HEK293 (cell line): ENCODE measurements around the gene GJC2.

Experiments
- CTCF ChIA-PET: fragments of 350-600 bp; formaldehyde crosslinking; extraction: SDS; loops from one replicate; lab custom pipeline; 2021; ENCODE audit warnings: antibody characterized with exemption; lab: Yijun Ruan, JAX
- POLR2A ChIA-PET: fragments of 300-600 bp; formaldehyde crosslinking; extraction: SDS; loops from one replicate; lab custom pipeline; 2020; ENCODE audit warnings: antibody characterized with exemption, inconsistent platforms; lab: Yijun Ruan, JAX
- H3K27ac ChIP-seq: fragments of 200-500 bp; sonication (Bioruptor generic); 2 replicates; pipeline ENCODE4 v1.5.1; 2014; ENCODE audit warnings: low read depth, low read length, control low read depth, inconsistent platforms; ENCODE audit errors: extremely low read depth
- H3K36me3 ChIP-seq, 2 experiments: fragments of 200-500 bp in 1 of 2; sonication (Bioruptor generic) in 1 of 2; 1 replicate in 1 of 2; 2 replicates in 1 of 2; pipeline ENCODE4 v1.5.1; 2014 to 2017; ENCODE audit warnings: inconsistent platforms in 2 of 2, low read length in 2 of 2; ENCODE audit not compliant: control insufficient read depth in 2 of 2, insufficient read depth in 1 of 2
- H3K4me1 ChIP-seq: fragments of 200-500 bp; sonication (Bioruptor generic); 2 replicates; pipeline ENCODE4 v1.5.1; 2014; ENCODE audit warnings: mild to moderate bottlenecking, low read length, inconsistent platforms; ENCODE audit not compliant: control insufficient read depth, insufficient read depth
- H3K4me3 ChIP-seq: 2 replicates; pipeline ENCODE4 v1.5.1; 2011; ENCODE audit warnings: low read depth, mild to moderate bottlenecking, control low read depth, low read length, moderate library complexity
- H3K9me3 ChIP-seq: fragments of 200-500 bp; sonication (Bioruptor generic); 2 replicates; pipeline ENCODE4 v1.5.1; 2014; ENCODE audit warnings: low read depth, low read length, inconsistent platforms; ENCODE audit not compliant: control insufficient read depth, insufficient read depth
- BCL11A ChIP-seq: fragments of 450-650 bp; formaldehyde crosslinking; IDR thresholded peaks from 2 replicates; pipeline ENCODE4 v1.5.1; 2016; ENCODE audit warnings: low read depth, missing biosample characterization, missing genetic modification characterization
- KLF1 ChIP-seq: fragments of 450-650 bp; formaldehyde crosslinking; IDR thresholded peaks from 2 replicates; pipeline ENCODE4 v1.5.1; 2016; ENCODE audit warnings: missing biosample characterization, missing genetic modification characterization
- SCRT1 ChIP-seq: fragments of 450-650 bp; formaldehyde crosslinking; IDR thresholded peaks from 2 replicates; pipeline ENCODE4 v1.5.1; 2016; ENCODE audit warnings: missing biosample characterization, missing genetic modification characterization, borderline replicate concordance
- ZBTB1 ChIP-seq: fragments of 450-650 bp; formaldehyde crosslinking; IDR thresholded peaks from 2 replicates; pipeline ENCODE4 v1.5.1; 2016; ENCODE audit warnings: missing biosample characterization, missing genetic modification characterization
- ZBTB21 ChIP-seq: fragments of 450-650 bp; formaldehyde crosslinking; IDR thresholded peaks from 2 replicates; pipeline ENCODE4 v1.5.1; 2017; ENCODE audit warnings: missing biosample characterization, missing genetic modification characterization
- ZFP37 ChIP-seq: fragments of 450-650 bp; formaldehyde crosslinking; IDR thresholded peaks from 2 replicates; pipeline ENCODE4 v1.5.1; 2016; ENCODE audit warnings: missing biosample characterization, missing genetic modification characterization
- ZNF146 ChIP-seq: fragments of 450-650 bp; formaldehyde crosslinking; IDR thresholded peaks from 2 replicates; pipeline ENCODE4 v1.5.1; 2016; ENCODE audit warnings: missing biosample characterization, missing genetic modification characterization
- ZNF2 ChIP-seq: fragments of 450-650 bp; formaldehyde crosslinking; IDR thresholded peaks from 2 replicates; pipeline ENCODE4 v1.5.1; 2016; ENCODE audit warnings: missing biosample characterization, missing genetic modification characterization
- ZNF311 ChIP-seq: fragments of 450-650 bp; formaldehyde crosslinking; IDR thresholded peaks from 2 replicates; pipeline ENCODE4 v1.5.1; 2017; ENCODE audit warnings: missing biosample characterization, missing genetic modification characterization, borderline replicate concordance
- ZNF549 ChIP-seq: fragments of 450-650 bp; IDR thresholded peaks from 2 replicates; pipeline ENCODE4 v1.5.1; 2018; ENCODE audit warnings: missing biosample characterization, missing genetic modification characterization, mild to moderate bottlenecking, inconsistent platforms, moderate library complexity
- ZNF571 ChIP-seq: fragments of 450-650 bp; formaldehyde crosslinking; IDR thresholded peaks from 2 replicates; pipeline ENCODE4 v1.5.0; 2017; ENCODE audit warnings: missing biosample characterization, missing genetic modification characterization
- ZNF585B ChIP-seq: fragments of 450-650 bp; formaldehyde crosslinking; IDR thresholded peaks from 2 replicates; pipeline ENCODE4 v1.5.1; 2016; ENCODE audit warnings: missing biosample characterization, missing genetic modification characterization
- ZNF664 ChIP-seq: fragments of 450-650 bp; formaldehyde crosslinking; IDR thresholded peaks from 2 replicates; pipeline ENCODE4 v1.5.1; 2016; ENCODE audit warnings: missing biosample characterization, missing genetic modification characterization
- TF ChIP-seq, protein P1 (sequence below): fragments of 450-650 bp; formaldehyde crosslinking; optimal IDR thresholded peaks from 2 replicates; pipeline ENCODE3; 2016; ENCODE audit warnings: missing biosample characterization, mild to moderate bottlenecking, missing genetic modification characterization
- TF ChIP-seq, protein P2 (sequence below): fragments of 450-650 bp; formaldehyde crosslinking; IDR thresholded peaks from 2 replicates; pipeline ENCODE4 v1.5.1; 2016; ENCODE audit warnings: missing biosample characterization, missing genetic modification characterization
- TF ChIP-seq, protein P3 (sequence below): fragments of 450-650 bp; formaldehyde crosslinking; IDR thresholded peaks from 2 replicates; pipeline ENCODE4 v1.5.1; 2017; ENCODE audit warnings: missing biosample characterization, missing genetic modification characterization
- TF ChIP-seq, protein P4 (sequence below): fragments of 450-650 bp; formaldehyde crosslinking; IDR thresholded peaks from 2 replicates; pipeline ENCODE4 v1.5.1; 2017; ENCODE audit warnings: missing biosample characterization, missing genetic modification characterization
- TF ChIP-seq, protein P5 (sequence below): fragments of 450-650 bp; formaldehyde crosslinking; IDR thresholded peaks from 2 replicates; pipeline ENCODE4 v1.5.1; 2016; ENCODE audit warnings: missing biosample characterization, missing genetic modification characterization
- TF ChIP-seq, protein P6 (sequence below): fragments of 450-650 bp; formaldehyde crosslinking; IDR thresholded peaks from 2 replicates; pipeline ENCODE4 v1.5.1; 2016; ENCODE audit warnings: missing biosample characterization, missing genetic modification characterization

GJC2 gene

DNA sequence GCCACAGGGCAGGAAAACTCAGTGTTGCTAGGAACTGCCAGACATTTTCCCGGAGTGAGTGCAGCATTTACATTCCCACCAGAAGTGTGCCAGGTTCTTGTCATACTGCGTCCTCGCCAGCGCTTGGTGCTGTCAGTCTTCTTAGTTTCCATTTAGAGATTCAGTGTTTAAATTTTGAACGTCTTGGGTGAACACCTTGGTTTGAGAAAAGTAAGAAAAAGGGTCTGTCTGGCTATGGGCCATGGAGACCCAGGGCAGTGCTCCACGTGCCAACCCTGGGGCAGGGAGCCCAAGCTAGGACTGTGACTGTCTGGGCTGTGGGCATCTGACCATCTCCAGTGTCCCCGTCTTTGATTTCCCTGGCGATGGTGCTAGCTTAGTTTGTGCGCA, 31.9 kb downstream of the GJC2 start:
- ChIA-PET CTCF (interaction anchor here (0.8 kb wide), 1 partner anchor 51 kb away, joined by 4 read pairs; no protein-coding TSS in a partner anchor), POLR2A (interaction anchor here (0.6 kb wide), 1 partner anchor 229 kb away, joined by 7 read pairs; no protein-coding TSS in a partner anchor)
- Histone ChIP-seq H3K4me1 (no peaks in the 10 kb centered on the region), H3K36me3 (no peaks in the 10 kb centered on the region), H3K9me3 (no peaks in the 10 kb centered on the region), H3K27ac (no peak overlapping the region), H3K4me3 (no peak overlapping the region)
- TF ChIP-seq ZNF2 (tag by site-specific recombination) (no peak), ZNF146 (tag by site-specific recombination) (no peak), ZNF549 (tag by site-specific recombination) (no peak), ZNF664 (no peak), ZNF571 (tag by site-specific recombination) (no peak), BCL11A (tag by site-specific recombination) (no peak), ZFP37 (tag by site-specific recombination) (no peak), SCRT1 (tag by site-specific recombination) (no peak), ZNF585B (tag by site-specific recombination) (no peak)
- TF ChIP-seq, protein P1, sequence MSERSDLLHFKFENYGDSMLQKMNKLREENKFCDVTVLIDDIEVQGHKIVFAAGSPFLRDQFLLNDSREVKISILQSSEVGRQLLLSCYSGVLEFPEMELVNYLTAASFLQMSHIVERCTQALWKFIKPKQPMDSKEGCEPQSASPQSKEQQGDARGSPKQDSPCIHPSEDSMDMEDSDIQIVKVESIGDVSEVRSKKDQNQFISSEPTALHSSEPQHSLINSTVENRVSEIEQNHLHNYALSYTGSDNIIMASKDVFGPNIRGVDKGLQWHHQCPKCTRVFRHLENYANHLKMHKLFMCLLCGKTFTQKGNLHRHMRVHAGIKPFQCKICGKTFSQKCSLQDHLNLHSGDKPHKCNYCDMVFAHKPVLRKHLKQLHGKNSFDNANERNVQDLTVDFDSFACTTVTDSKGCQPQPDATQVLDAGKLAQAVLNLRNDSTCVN, result no peak
- TF ChIP-seq, protein P2, sequence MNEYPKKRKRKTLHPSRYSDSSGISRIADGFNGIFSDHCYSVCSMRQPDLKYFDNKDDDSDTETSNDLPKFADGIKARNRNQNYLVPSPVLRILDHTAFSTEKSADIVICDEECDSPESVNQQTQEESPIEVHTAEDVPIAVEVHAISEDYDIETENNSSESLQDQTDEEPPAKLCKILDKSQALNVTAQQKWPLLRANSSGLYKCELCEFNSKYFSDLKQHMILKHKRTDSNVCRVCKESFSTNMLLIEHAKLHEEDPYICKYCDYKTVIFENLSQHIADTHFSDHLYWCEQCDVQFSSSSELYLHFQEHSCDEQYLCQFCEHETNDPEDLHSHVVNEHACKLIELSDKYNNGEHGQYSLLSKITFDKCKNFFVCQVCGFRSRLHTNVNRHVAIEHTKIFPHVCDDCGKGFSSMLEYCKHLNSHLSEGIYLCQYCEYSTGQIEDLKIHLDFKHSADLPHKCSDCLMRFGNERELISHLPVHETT (tag by site-specific recombination), result no peak
- TF ChIP-seq, protein P3, sequence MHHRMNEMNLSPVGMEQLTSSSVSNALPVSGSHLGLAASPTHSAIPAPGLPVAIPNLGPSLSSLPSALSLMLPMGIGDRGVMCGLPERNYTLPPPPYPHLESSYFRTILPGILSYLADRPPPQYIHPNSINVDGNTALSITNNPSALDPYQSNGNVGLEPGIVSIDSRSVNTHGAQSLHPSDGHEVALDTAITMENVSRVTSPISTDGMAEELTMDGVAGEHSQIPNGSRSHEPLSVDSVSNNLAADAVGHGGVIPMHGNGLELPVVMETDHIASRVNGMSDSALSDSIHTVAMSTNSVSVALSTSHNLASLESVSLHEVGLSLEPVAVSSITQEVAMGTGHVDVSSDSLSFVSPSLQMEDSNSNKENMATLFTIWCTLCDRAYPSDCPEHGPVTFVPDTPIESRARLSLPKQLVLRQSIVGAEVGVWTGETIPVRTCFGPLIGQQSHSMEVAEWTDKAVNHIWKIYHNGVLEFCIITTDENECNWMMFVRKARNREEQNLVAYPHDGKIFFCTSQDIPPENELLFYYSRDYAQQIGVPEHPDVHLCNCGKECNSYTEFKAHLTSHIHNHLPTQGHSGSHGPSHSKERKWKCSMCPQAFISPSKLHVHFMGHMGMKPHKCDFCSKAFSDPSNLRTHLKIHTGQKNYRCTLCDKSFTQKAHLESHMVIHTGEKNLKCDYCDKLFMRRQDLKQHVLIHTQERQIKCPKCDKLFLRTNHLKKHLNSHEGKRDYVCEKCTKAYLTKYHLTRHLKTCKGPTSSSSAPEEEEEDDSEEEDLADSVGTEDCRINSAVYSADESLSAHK (tag by site-specific recombination), result no peak

DNA sequence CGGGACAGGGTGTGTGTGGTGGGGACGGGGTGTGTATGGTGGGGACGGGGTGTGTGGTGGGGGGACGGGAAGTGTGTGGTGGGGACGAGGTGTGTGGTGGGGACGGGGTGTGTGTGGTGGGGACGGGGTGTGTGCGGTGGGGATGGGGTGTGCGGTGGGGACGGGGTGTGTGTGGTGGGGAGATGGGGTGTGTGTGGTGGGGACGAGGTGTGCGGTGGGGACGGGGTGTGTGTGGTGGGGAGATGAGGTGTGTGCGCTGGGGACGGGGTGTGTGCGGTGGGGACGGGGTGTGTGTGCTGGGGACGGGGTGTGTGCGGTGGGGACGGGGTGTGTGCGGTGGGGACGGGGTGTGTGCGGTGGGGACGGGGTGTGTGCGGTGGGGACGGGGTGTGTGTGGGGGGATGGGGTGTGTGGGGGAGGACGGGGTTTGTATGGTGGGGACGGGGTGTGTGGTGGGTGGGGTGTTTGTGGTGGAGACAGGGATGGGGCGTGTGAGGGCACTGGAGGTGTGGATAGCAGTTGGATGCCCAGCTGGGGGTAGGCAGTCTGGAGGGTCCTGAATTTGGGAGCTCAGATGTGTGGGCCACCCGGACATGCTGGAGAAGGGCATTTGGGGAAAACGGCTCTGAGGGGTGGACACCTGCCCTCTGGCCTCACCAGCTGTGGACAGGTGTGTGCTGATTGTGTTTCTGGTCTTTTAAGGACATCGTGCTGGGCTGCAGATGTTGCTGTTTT, 32.7 kb downstream of the GJC2 start:
- Histone ChIP-seq H3K9me3 (no peaks in the 10 kb centered on the region), H3K4me1 (no peaks in the 10 kb centered on the region), H3K36me3 (no peaks in the 10 kb centered on the region), H3K4me3 (no peak overlapping the region), H3K27ac (no peak overlapping the region)
- TF ChIP-seq, protein P4, sequence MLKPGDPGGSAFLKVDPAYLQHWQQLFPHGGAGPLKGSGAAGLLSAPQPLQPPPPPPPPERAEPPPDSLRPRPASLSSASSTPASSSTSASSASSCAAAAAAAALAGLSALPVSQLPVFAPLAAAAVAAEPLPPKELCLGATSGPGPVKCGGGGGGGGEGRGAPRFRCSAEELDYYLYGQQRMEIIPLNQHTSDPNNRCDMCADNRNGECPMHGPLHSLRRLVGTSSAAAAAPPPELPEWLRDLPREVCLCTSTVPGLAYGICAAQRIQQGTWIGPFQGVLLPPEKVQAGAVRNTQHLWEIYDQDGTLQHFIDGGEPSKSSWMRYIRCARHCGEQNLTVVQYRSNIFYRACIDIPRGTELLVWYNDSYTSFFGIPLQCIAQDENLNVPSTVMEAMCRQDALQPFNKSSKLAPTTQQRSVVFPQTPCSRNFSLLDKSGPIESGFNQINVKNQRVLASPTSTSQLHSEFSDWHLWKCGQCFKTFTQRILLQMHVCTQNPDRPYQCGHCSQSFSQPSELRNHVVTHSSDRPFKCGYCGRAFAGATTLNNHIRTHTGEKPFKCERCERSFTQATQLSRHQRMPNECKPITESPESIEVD, result no peak
- peak; percentile 93 for TF ChIP-seq KLF1 (tag by site-specific recombination)
- CTCF ChIA-PET, result interaction anchor here (0.8 kb wide), 1 partner anchor 52 kb away, joined by 4 read pairs; no protein-coding TSS in a partner anchor
- POLR2A ChIA-PET, result interaction anchor here (0.6 kb wide), 1 partner anchor 228 kb away, joined by 7 read pairs; no protein-coding TSS in a partner anchor

DNA sequence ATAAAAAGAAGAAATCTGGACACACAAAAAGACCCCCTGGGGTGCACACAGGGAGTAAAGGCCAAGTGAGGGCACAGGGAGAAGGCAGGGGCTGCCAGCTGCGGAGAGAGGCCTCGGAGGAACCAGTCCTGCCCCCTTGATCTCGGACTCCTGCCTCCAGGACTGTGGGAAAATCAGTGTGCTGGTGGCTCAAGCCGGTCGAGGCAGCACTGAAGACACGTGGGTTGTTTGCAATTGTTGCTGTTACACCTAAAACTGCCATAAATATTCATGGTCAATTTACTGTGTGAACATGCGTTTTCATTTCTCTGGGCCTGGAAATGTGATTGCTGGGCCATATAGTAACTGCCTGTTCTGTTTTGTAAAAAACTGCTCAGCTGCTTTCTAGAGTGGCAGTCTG, 34.4 kb downstream of the GJC2 start:
- CTCF ChIA-PET, result interaction anchor here (0.6 kb wide), 1 partner anchor 1008 kb away, joined by 3 read pairs; no protein-coding TSS in a partner anchor
- Histone ChIP-seq H3K9me3 (no peaks in the 10 kb centered on the region), H3K27ac (no peak overlapping the region), H3K4me3 (no peak overlapping the region), H3K36me3 (no peaks in the 10 kb centered on the region), H3K4me1 (no peaks in the 10 kb centered on the region)
- POLR2A ChIA-PET, result no interaction called here
- TF ChIP-seq, protein P5, sequence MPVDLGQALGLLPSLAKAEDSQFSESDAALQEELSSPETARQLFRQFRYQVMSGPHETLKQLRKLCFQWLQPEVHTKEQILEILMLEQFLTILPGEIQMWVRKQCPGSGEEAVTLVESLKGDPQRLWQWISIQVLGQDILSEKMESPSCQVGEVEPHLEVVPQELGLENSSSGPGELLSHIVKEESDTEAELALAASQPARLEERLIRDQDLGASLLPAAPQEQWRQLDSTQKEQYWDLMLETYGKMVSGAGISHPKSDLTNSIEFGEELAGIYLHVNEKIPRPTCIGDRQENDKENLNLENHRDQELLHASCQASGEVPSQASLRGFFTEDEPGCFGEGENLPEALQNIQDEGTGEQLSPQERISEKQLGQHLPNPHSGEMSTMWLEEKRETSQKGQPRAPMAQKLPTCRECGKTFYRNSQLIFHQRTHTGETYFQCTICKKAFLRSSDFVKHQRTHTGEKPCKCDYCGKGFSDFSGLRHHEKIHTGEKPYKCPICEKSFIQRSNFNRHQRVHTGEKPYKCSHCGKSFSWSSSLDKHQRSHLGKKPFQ (tag by site-specific recombination), result no peak
- TF ChIP-seq ZNF311 (tag by site-specific recombination), result no peak
- TF ChIP-seq ZBTB21 (tag by site-specific recombination), result no peak
- TF ChIP-seq, protein P6, sequence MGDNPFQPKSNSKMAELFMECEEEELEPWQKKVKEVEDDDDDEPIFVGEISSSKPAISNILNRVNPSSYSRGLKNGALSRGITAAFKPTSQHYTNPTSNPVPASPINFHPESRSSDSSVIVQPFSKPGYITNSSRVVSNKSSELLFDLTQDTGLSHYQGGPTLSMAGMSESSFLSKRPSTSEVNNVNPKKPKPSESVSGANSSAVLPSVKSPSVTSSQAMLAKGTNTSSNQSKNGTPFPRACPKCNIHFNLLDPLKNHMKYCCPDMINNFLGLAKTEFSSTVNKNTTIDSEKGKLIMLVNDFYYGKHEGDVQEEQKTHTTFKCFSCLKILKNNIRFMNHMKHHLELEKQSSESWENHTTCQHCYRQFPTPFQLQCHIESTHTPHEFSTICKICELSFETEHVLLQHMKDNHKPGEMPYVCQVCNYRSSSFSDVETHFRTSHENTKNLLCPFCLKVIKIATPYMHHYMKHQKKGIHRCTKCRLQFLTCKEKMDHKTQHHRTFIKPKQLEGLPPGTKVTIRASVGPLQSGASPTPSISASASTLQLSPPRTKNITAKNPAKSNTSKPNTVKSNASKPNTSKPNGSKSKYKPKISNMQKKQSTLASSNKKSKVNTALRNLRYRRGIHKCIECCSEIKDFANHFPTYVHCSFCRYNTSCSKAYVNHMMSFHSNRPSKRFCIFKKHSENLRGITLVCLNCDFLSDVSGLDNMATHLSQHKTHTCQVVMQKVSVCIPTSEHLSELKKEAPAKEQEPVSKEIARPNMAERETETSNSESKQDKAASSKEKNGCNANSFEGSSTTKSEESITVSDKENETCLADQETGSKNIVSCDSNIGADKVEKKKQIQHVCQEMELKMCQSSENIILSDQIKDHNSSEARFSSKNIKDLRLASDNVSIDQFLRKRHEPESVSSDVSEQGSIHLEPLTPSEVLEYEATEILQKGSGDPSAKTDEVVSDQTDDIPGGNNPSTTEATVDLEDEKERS (tag by site-specific recombination), result no peak
- TF ChIP-seq ZBTB1 (tag by site-specific recombination), result no peak
